ENCODE data around the gene NQO2.

The NQO2 gene

DNA sequence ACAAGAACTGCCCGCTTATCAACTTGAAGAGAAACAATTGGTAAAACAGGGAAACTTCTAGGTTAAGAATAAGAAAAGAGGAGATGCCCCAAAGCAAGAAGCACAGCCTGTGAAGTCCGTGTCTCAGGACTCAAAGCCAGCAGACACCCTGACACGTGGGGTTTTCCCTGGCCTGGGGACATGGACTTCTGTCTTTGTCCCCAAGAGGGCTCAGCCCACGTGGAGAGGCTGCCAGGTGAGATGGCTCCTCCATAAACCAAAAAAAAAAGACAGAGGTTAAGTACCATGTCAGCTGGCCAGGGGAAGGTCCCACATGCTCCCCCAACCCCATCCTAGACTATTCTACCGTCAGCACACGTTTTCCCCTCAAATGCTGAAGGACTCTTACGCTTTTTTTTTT is 38.2 kb upstream of the NQO2 start:
- H3K27ac ChIP-seq (ENCODE audit: extremely low read depth, low read depth, low read length): no peak overlapping the region
- no peak overlapping the region for H3K4me3 ChIP-seq (ENCODE audit: low read depth, low read length)
- peaks cover 4% of the 10 kb centered on the region; the same call in 1 of the 2 replicates for H3K4me1 ChIP-seq (ENCODE audit: control insufficient read depth, insufficient read depth, low read length)
- peaks cover 0 to 18% of the 10 kb centered on the region in 2 experiments; a peak in 2 of 3 replicates for H3K36me3 ChIP-seq (ENCODE audit: control insufficient read depth in 2 of 2, insufficient read depth in 1 of 2, low read length in 2 of 2)
- no peak for TF ChIP-seq MYNN (tag by site-specific recombination; IDR thresholded peaks at IDR 0.05; ENCODE audit: borderline replicate concordance)
- CTCF ChIA-PET: interaction anchor here (1.6 kb wide), 1 partner anchor 170 kb away, joined by 3 read pairs; no protein-coding TSS in a partner anchor
- POLR2A ChIA-PET: no interaction called here
- no peaks in the 10 kb centered on the region for H3K9me3 ChIP-seq (ENCODE audit: control insufficient read depth, insufficient read depth, low read depth, low read length)

DNA sequence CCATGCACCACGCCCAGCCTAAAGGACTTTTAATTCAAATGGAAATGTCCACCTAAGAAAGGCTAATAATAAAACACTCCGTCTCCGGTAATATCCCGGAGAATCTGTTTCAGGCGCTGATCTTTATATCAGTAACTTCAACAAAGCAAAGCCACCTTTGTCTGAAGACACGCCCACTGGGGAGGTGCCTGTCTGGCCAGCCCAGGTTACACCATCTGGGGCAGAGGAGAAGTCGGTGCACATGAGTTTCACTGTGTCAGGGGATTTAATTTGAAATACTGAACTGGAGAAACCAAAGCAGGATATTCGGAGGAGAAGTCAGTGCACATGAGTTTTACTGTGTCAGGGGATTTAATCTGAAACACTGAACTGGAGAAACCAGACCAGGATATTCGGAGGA is 37.7 kb upstream of the NQO2 start:
- H3K27ac ChIP-seq (ENCODE audit: extremely low read depth, low read depth, low read length): no peak overlapping the region
- CTCF ChIA-PET: interaction anchor here (0.9 to 1.0 kb wide), 3 partner anchors 18 to 307 kb away, joined by 3 read pairs; no protein-coding TSS in a partner anchor
- no peak overlapping the region for H3K4me3 ChIP-seq (ENCODE audit: low read depth, low read length)
- peaks cover 0 to 16% of the 10 kb centered on the region in 2 experiments; a peak in 1 of 3 replicates for H3K36me3 ChIP-seq (ENCODE audit: control insufficient read depth in 2 of 2, insufficient read depth in 1 of 2, low read length in 2 of 2)
- peaks cover 4% of the 10 kb centered on the region; the same call in 1 of the 2 replicates for H3K4me1 ChIP-seq (ENCODE audit: control insufficient read depth, insufficient read depth, low read length)
- POLR2A ChIA-PET: no interaction called here
- no peaks in the 10 kb centered on the region for H3K9me3 ChIP-seq (ENCODE audit: control insufficient read depth, insufficient read depth, low read depth, low read length)
- TF ChIP-seq ZFP69B (tag by site-specific recombination; IDR thresholded peaks at IDR 0.05): no peak
- no peak for TF ChIP-seq ZNF132 (tag by site-specific recombination; IDR thresholded peaks at IDR 0.05; ENCODE audit: borderline replicate concordance)
- TF ChIP-seq ZBTB1 (tag by site-specific recombination; IDR thresholded peaks at IDR 0.05): no peak
- no peak for TF ChIP-seq ZNF701 (tag by site-specific recombination; IDR thresholded peaks at IDR 0.05)
- TF ChIP-seq ZNF791 (tag by site-specific recombination; IDR thresholded peaks at IDR 0.05): no peak

DNA sequence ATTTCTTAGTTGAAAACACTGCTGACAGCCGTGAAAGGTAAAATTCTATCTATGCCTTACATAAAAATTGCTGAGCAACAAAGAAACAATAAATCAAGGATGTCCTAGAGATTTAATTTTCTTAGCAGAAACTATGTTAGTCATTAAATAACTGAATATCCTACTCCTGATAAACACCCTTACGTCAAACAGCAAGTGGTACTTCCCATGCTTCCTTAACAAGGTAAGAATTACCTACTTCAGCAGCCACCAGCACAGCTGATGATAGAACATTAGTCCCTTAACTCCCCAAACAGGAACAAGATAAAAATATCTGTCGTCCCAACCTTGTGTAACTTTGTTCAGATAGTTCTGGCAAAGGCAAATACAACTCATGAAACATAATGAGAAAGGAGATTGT is 37.1 kb upstream of the NQO2 start:
- ChIA-PET POLR2A (no interaction called here), CTCF (interaction anchor here (0.7 to 1.3 kb wide), 9 partner anchors 10 to 307 kb away, joined by 3 to 8 read pairs (median 3); no protein-coding TSS in a partner anchor)
- Histone ChIP-seq H3K4me3 (ENCODE audit: low read depth, low read length) (no peak overlapping the region), H3K27ac (ENCODE audit: extremely low read depth, low read depth, low read length) (no peak overlapping the region), H3K36me3 (ENCODE audit: control insufficient read depth in 2 of 2, insufficient read depth in 1 of 2, low read length in 2 of 2) (peaks cover 0 to 11% of the 10 kb centered on the region in 2 experiments; a peak in 1 of 3 replicates), H3K9me3 (ENCODE audit: control insufficient read depth, insufficient read depth, low read depth, low read length) (no peaks in the 10 kb centered on the region), H3K4me1 (ENCODE audit: control insufficient read depth, insufficient read depth, low read length) (peaks cover 4% of the 10 kb centered on the region; the same call in 1 of the 2 replicates)
- TF ChIP-seq, protein P1, sequence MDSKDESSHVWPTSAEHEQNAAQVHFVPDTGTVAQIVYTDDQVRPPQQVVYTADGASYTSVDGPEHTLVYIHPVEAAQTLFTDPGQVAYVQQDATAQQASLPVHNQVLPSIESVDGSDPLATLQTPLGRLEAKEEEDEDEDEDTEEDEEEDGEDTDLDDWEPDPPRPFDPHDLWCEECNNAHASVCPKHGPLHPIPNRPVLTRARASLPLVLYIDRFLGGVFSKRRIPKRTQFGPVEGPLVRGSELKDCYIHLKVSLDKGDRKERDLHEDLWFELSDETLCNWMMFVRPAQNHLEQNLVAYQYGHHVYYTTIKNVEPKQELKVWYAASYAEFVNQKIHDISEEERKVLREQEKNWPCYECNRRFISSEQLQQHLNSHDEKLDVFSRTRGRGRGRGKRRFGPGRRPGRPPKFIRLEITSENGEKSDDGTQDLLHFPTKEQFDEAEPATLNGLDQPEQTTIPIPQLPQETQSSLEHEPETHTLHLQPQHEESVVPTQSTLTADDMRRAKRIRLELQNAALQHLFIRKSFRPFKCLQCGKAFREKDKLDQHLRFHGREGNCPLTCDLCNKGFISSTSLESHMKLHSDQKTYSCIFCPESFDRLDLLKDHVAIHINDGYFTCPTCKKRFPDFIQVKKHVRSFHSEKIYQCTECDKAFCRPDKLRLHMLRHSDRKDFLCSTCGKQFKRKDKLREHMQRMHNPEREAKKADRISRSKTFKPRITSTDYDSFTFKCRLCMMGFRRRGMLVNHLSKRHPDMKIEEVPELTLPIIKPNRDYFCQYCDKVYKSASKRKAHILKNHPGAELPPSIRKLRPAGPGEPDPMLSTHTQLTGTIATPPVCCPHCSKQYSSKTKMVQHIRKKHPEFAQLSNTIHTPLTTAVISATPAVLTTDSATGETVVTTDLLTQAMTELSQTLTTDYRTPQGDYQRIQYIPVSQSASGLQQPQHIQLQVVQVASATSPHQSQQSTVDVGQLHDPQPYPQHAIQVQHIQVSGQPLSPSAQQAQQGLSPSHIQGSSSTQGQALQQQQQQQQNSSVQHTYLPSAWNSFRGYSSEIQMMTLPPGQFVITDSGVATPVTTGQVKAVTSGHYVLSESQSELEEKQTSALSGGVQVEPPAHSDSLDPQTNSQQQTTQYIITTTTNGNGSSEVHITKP (tag by site-specific recombination; IDR thresholded peaks at IDR 0.05): peak; percentile 31; the same call in 1 of the 2 replicates
- TF ChIP-seq YY2 (tag by site-specific recombination; IDR thresholded peaks at IDR 0.05): no peak

DNA sequence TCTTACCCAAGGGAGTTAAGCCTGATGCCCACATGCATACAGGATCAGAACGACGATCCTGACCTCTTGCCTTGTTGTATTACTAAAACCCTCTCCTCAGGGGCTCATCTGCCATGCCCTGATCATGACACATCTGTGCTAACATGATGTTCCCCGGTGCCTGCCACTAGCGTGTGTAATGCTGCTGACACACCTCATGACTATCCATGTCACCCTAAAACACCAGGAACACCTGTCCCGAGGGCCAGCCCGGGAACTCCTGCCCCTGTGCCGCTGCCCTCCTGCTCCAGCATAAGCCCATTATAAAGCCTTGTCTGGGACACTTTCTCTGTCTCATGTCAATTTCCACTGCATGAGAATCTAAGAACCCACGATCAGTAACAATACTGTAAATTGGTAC is 35.9 kb upstream of the NQO2 start:
- Histone ChIP-seq H3K9me3 (ENCODE audit: control insufficient read depth, insufficient read depth, low read depth, low read length) (no peaks in the 10 kb centered on the region), H3K4me1 (ENCODE audit: control insufficient read depth, insufficient read depth, low read length) (peaks cover 4% of the 10 kb centered on the region; the same call in 1 of the 2 replicates), H3K36me3 (ENCODE audit: control insufficient read depth in 2 of 2, insufficient read depth in 1 of 2, low read length in 2 of 2) (peaks cover 0 to 4% of the 10 kb centered on the region in 2 experiments; a peak in 1 of 3 replicates), H3K27ac (ENCODE audit: extremely low read depth, low read depth, low read length) (no peak overlapping the region), H3K4me3 (ENCODE audit: low read depth, low read length) (no peak overlapping the region)
- TF ChIP-seq ZNF514 (tag by site-specific recombination; IDR thresholded peaks at IDR 0.05): no peak
- TF ChIP-seq ZNF174 (tag by site-specific recombination; IDR thresholded peaks at IDR 0.05): no peak
- TF ChIP-seq ZNF585B (tag by site-specific recombination; IDR thresholded peaks at IDR 0.05): no peak
- TF ChIP-seq, protein P2, sequence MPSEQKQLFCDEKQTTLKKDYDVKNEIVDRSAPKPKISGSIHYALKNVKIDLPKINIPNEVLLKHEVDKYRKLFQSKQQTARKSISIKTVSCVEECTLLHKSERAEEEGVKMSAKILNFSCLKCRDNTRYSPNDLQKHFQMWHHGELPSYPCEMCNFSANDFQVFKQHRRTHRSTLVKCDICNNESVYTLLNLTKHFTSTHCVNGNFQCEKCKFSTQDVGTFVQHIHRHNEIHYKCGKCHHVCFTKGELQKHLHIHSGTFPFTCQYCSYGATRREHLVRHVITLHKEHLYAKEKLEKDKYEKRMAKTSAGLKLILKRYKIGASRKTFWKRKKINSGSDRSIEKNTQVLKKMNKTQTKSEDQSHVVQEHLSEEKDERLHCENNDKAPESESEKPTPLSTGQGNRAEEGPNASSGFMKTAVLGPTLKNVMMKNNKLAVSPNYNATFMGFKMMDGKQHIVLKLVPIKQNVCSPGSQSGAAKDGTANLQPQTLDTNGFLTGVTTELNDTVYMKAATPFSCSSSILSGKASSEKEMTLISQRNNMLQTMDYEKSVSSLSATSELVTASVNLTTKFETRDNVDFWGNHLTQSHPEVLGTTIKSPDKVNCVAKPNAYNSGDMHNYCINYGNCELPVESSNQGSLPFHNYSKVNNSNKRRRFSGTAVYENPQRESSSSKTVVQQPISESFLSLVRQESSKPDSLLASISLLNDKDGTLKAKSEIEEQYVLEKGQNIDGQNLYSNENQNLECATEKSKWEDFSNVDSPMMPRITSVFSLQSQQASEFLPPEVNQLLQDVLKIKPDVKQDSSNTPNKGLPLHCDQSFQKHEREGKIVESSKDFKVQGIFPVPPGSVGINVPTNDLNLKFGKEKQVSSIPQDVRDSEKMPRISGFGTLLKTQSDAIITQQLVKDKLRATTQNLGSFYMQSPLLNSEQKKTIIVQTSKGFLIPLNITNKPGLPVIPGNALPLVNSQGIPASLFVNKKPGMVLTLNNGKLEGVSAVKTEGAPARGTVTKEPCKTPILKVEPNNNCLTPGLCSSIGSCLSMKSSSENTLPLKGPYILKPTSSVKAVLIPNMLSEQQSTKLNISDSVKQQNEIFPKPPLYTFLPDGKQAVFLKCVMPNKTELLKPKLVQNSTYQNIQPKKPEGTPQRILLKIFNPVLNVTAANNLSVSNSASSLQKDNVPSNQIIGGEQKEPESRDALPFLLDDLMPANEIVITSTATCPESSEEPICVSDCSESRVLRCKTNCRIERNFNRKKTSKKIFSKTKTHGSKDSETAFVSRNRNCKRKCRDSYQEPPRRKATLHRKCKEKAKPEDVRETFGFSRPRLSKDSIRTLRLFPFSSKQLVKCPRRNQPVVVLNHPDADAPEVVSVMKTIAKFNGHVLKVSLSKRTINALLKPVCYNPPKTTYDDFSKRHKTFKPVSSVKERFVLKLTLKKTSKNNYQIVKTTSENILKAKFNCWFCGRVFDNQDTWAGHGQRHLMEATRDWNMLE (tag by site-specific recombination; conservative IDR thresholded peaks at IDR 0.05; ENCODE audit: low read depth): no peak
- TF ChIP-seq, protein P3, sequence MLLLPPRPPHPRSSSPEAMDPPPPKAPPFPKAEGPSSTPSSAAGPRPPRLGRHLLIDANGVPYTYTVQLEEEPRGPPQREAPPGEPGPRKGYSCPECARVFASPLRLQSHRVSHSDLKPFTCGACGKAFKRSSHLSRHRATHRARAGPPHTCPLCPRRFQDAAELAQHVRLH (tag by site-specific recombination; IDR thresholded peaks at IDR 0.05): no peak
- TF ChIP-seq, protein P4, sequence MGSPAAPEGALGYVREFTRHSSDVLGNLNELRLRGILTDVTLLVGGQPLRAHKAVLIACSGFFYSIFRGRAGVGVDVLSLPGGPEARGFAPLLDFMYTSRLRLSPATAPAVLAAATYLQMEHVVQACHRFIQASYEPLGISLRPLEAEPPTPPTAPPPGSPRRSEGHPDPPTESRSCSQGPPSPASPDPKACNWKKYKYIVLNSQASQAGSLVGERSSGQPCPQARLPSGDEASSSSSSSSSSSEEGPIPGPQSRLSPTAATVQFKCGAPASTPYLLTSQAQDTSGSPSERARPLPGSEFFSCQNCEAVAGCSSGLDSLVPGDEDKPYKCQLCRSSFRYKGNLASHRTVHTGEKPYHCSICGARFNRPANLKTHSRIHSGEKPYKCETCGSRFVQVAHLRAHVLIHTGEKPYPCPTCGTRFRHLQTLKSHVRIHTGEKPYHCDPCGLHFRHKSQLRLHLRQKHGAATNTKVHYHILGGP (tag by site-specific recombination; IDR thresholded peaks at IDR 0.05): no peak
- no peak for TF ChIP-seq BCL11B (tag by site-specific recombination; IDR thresholded peaks at IDR 0.05; ENCODE audit: low read depth)
- TF ChIP-seq ZNF23 (tag by site-specific recombination; IDR thresholded peaks at IDR 0.05; ENCODE audit: borderline replicate concordance): no peak
- CTCF ChIA-PET: interaction anchor here (1.3 kb wide), 1 partner anchor 11 kb away, joined by 8 read pairs; no protein-coding TSS in a partner anchor
- POLR2A ChIA-PET: no interaction called here
